ENCODE measurements around the gene SUSD5. TPM values are rescaled to one million over a fixed set of nuclear protein-coding genes. Genes with fewer than 3 reads are reported as not detected.
A peak's percentile ranks its signal among the peaks of the same experiment; 100 is the strongest.

SUSD5 gene
- total RNA-seq, 1 experiment from 2014 or later: not detected

DNA sequence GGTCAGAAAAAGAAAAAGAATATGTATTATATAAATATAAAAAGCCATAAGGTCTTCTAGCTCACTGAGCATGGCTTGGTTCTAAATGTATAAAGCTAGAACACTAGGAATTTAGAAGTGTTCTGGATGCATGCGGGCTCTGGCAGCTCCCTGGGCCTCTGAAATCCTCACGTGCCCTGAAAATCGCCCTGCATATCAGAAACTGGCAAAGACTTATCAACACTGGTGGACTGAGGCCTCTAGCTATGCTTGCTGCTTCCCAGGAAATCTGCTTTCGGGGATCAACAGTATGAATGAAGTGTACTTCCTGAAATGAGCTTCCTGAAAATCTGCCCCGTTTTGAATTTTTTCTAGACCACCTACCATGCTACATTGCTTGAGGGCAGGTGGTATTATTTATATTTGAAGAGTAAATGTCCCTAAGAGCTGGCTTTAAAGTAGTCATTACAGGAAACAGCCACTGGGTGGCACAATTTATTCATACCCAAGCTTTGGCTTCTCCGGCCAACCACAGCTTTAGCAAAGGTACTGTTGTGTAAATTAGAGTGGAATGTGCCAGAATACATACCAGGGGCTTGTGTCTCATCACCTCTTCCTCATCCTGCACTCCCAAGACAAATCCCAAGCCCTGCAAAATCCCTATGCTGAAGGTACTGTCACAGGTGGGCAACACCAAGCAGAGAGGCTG is 87.1 kb downstream of the SUSD5 start:
- H3K4me1 ChIP-seq (ENCODE audit: low read length): no peaks in the 10 kb centered on the region
- peaks cover 16% of the 10 kb centered on the region for H3K36me3 ChIP-seq (ENCODE audit: insufficient read depth, low read length)
- no peaks in the 10 kb centered on the region for H3K27me3 ChIP-seq (ENCODE audit: low read length)
- 0 out of 2 replicates have a peak, but pooled peaks cover 3% of the 10 kb centered on the region for H3K79me2 ChIP-seq (ENCODE audit: low read length)
- H3K9me3 ChIP-seq (ENCODE audit: low read length): no peaks in the 10 kb centered on the region
- H2AFZ ChIP-seq (ENCODE audit: low read length): no peak overlapping the region
- no peak overlapping the region for H3K4me2 ChIP-seq (ENCODE audit: low read depth, low read length, poor library complexity, severe bottlenecking)
- peak; percentile 88 for DNase-seq
- H3K4me3 ChIP-seq (ENCODE audit: low read length): no peak overlapping the region
- H3K9me2 ChIP-seq (replicated peaks; ENCODE audit: insufficient read depth, low read length): no peaks in the 10 kb centered on the region
- H3K9ac ChIP-seq (ENCODE audit: low read length): no peak overlapping the region
- no peaks in the 10 kb centered on the region for H4K20me1 ChIP-seq (ENCODE audit: insufficient read depth, low read depth, low read length)
- H3K27ac ChIP-seq (ENCODE audit: low read length): no peak overlapping the region

DNA sequence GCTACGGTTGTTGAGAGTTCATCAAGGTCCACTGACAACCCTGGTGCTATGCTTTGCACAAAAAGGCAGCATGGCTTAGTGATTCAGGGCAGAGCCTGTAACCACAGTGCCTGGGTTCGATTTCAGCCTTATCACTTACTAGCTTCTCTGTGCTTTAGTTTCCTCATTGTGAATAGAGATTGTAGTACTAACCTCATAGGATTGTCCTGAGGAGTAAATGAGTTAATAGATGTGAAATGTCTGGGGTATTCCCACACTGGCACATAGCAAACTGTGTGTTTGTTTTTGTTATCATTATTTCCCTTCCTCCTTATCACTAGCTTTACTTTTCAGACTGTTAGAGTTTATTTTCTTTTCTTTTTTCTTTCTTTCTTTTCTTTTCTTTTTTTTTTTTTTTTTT is 88.5 kb downstream of the SUSD5 start:
- H3K36me3 ChIP-seq (ENCODE audit: insufficient read depth, low read length): peaks cover 16% of the 10 kb centered on the region
- H3K4me2 ChIP-seq (ENCODE audit: low read depth, low read length, poor library complexity, severe bottlenecking): no peak overlapping the region
- H3K27ac ChIP-seq (ENCODE audit: low read length): no peak overlapping the region
- H3K9me3 ChIP-seq (ENCODE audit: low read length): no peaks in the 10 kb centered on the region
- no peak overlapping the region for H3K9ac ChIP-seq (ENCODE audit: low read length)
- H4K20me1 ChIP-seq (ENCODE audit: insufficient read depth, low read depth, low read length): no peaks in the 10 kb centered on the region
- no peaks in the 10 kb centered on the region for H3K27me3 ChIP-seq (ENCODE audit: low read length)
- no peak overlapping the region for H3K4me3 ChIP-seq (ENCODE audit: low read length)
- H2AFZ ChIP-seq (ENCODE audit: low read length): no peak overlapping the region
- H3K9me2 ChIP-seq (replicated peaks; ENCODE audit: insufficient read depth, low read length): no peaks in the 10 kb centered on the region
- H3K79me2 ChIP-seq (ENCODE audit: low read length): 0 out of 2 replicates have a peak, but pooled peaks cover 3% of the 10 kb centered on the region
- H3K4me1 ChIP-seq (ENCODE audit: low read length): no peaks in the 10 kb centered on the region
- DNase-seq: no peak

DNA sequence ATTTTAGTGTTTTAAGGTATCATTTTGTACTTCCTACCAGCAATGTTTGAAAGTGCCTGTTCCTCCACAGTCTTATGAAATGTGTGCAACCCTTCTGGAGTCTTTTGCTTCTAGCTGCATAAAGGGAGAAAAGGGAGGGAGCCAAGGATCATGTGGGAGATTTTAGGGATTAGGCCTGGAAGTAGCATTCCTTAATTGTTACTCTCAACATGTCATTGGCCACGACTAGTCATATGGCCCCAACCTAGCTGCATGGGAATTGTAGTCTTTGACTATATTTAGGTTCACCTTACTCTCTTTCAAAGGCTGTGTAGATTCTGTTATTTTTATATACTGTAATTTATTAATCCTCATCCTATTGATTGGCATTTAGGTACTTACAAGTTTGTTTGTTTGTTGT is 89.9 kb downstream of the SUSD5 start:
- 0 out of 2 replicates have a peak, but pooled peaks cover 3% of the 10 kb centered on the region for H3K79me2 ChIP-seq (ENCODE audit: low read length)
- H3K4me1 ChIP-seq (ENCODE audit: low read length): no peaks in the 10 kb centered on the region
- H3K4me2 ChIP-seq (ENCODE audit: low read depth, low read length, poor library complexity, severe bottlenecking): no peak overlapping the region
- no peak overlapping the region for H3K4me3 ChIP-seq (ENCODE audit: low read length)
- no peaks in the 10 kb centered on the region for H3K27me3 ChIP-seq (ENCODE audit: low read length)
- no peaks in the 10 kb centered on the region for H4K20me1 ChIP-seq (ENCODE audit: insufficient read depth, low read depth, low read length)
- DNase-seq: no peak
- no peaks in the 10 kb centered on the region for H3K9me3 ChIP-seq (ENCODE audit: low read length)
- peaks cover 4% of the 10 kb centered on the region; the same call in 1 of the 2 replicates for H3K36me3 ChIP-seq (ENCODE audit: insufficient read depth, low read length)
- H2AFZ ChIP-seq (ENCODE audit: low read length): no peak overlapping the region
- no peaks in the 10 kb centered on the region for H3K9me2 ChIP-seq (replicated peaks; ENCODE audit: insufficient read depth, low read length)
- H3K9ac ChIP-seq (ENCODE audit: low read length): no peak overlapping the region
- no peak overlapping the region for H3K27ac ChIP-seq (ENCODE audit: low read length)

DNA sequence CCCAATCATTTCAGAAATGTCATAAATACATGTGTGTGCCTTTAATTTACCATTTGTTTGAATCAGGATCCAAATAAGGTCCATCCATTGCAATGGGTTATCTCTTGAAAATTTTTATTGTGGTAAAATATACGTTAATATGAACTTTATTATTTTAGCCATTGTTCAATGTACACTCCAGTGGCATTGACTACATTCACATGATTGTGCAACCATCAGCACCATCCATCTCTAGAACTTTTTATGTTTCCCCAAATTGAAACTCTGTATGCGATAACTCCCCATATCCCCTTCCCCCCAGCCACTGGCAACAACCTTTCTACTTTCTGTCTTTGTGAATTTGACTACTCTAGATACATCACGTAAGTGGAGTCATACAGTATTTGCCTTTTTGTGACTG is 92.8 kb downstream of the SUSD5 start:
- no peaks in the 10 kb centered on the region for H3K9me2 ChIP-seq (replicated peaks; ENCODE audit: insufficient read depth, low read length)
- H3K9ac ChIP-seq (ENCODE audit: low read length): no peak overlapping the region
- no peaks in the 10 kb centered on the region; the same call in 1 of the 2 replicates for H3K36me3 ChIP-seq (ENCODE audit: insufficient read depth, low read length)
- H3K4me3 ChIP-seq (ENCODE audit: low read length): no peak overlapping the region
- H3K9me3 ChIP-seq (ENCODE audit: low read length): no peaks in the 10 kb centered on the region
- DNase-seq: no peak
- H3K27me3 ChIP-seq (ENCODE audit: low read length): no peaks in the 10 kb centered on the region
- H3K79me2 ChIP-seq (ENCODE audit: low read length): no peaks in the 10 kb centered on the region
- H3K4me1 ChIP-seq (ENCODE audit: low read length): no peaks in the 10 kb centered on the region
- H2AFZ ChIP-seq (ENCODE audit: low read length): no peak overlapping the region
- H3K4me2 ChIP-seq (ENCODE audit: low read depth, low read length, poor library complexity, severe bottlenecking): no peak overlapping the region
- no peak overlapping the region for H3K27ac ChIP-seq (ENCODE audit: low read length)
- no peaks in the 10 kb centered on the region for H4K20me1 ChIP-seq (ENCODE audit: insufficient read depth, low read depth, low read length)

DNA sequence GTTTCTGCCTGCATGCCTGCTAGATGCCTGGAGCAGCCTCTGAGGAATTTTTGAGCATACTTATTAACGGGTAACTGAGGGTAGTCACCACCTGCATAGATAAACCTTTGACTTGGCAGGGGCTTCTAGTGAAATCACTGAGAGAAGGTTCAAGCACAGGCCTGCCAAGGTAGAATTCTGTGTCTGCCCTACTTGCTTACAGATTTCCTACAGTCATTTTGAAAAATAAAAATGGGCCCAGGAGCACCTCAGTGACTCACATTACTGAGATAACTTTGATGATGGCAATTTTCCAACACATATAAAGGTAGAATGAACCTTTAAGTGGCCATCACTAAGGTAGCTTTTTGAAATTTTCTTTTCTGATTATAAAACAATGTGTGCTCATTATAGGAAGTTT is 94.0 kb downstream of the SUSD5 start:
- no peaks in the 10 kb centered on the region for H3K9me2 ChIP-seq (replicated peaks; ENCODE audit: insufficient read depth, low read length)
- H3K79me2 ChIP-seq (ENCODE audit: low read length): no peaks in the 10 kb centered on the region
- H3K4me1 ChIP-seq (ENCODE audit: low read length): no peaks in the 10 kb centered on the region
- H4K20me1 ChIP-seq (ENCODE audit: insufficient read depth, low read depth, low read length): no peaks in the 10 kb centered on the region
- no peak overlapping the region for H2AFZ ChIP-seq (ENCODE audit: low read length)
- DNase-seq: no peak
- H3K36me3 ChIP-seq (ENCODE audit: insufficient read depth, low read length): peaks cover 5% of the 10 kb centered on the region; the same call in 1 of the 2 replicates
- no peak overlapping the region for H3K9ac ChIP-seq (ENCODE audit: low read length)
- H3K27me3 ChIP-seq (ENCODE audit: low read length): no peaks in the 10 kb centered on the region
- no peak overlapping the region for H3K27ac ChIP-seq (ENCODE audit: low read length)
- H3K4me2 ChIP-seq (ENCODE audit: low read depth, low read length, poor library complexity, severe bottlenecking): no peak overlapping the region
- no peak overlapping the region for H3K4me3 ChIP-seq (ENCODE audit: low read length)
- no peaks in the 10 kb centered on the region for H3K9me3 ChIP-seq (ENCODE audit: low read length)

DNA sequence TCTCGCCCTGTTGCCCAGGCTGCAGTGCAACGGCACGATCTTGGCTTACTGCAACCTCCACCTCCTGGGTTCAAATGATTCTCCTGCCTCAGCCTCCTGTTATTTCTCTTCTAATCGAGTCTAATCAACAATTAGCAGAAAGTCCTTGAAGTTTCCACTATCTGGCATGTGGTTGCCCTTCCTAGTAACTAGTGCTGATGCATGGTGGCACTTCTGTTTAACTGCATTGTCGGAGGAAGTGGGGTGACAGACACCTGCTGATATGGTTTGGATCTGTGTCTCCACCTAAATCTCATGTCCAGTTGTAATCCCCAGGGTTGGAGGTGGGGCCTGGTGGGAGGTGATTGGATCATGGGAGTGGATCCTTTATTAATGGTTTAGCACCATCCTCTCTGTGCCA is 95.6 kb downstream of the SUSD5 start:
- Histone ChIP-seq H3K27me3 (ENCODE audit: low read length) (no peaks in the 10 kb centered on the region), H3K36me3 (ENCODE audit: insufficient read depth, low read length) (peaks cover 5% of the 10 kb centered on the region; the same call in 1 of the 2 replicates), H3K79me2 (ENCODE audit: low read length) (peaks cover 9% of the 10 kb centered on the region), H3K4me3 (ENCODE audit: low read length) (no peak overlapping the region), H2AFZ (ENCODE audit: low read length) (no peak overlapping the region), H3K4me1 (ENCODE audit: low read length) (no peaks in the 10 kb centered on the region), H4K20me1 (ENCODE audit: insufficient read depth, low read depth, low read length) (no peaks in the 10 kb centered on the region), H3K4me2 (ENCODE audit: low read depth, low read length, poor library complexity, severe bottlenecking) (no peak overlapping the region), H3K27ac (ENCODE audit: low read length) (no peak overlapping the region), H3K9ac (ENCODE audit: low read length) (no peak overlapping the region), H3K9me3 (ENCODE audit: low read length) (no peaks in the 10 kb centered on the region), H3K9me2 (replicated peaks; ENCODE audit: insufficient read depth, low read length) (no peaks in the 10 kb centered on the region)
- no peak for DNase-seq

DNA sequence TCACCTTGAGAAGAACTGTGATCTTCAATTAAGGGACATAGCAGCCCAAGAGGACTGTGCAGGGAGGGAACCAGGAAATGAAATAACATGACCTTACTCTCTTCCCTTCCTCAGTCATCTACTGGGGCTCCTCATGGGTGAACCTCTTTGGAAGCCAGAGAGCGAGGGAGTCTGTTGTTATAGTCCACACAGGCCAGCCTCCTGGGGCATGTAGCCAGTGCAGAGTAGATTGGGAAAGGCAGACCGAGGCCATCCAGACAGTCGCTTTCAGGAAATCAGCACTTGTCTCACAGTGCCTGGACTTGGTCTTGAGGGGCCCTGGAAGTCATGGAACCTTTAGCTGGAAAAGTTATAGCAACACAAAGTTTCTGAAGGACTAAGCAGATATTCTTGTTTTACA is 98.7 kb downstream of the SUSD5 start:
- DNase-seq: no peak
- Histone ChIP-seq H3K4me3 (ENCODE audit: low read length) (no peak overlapping the region), H3K9ac (ENCODE audit: low read length) (no peak overlapping the region), H2AFZ (ENCODE audit: low read length) (no peak overlapping the region), H3K4me2 (ENCODE audit: low read depth, low read length, poor library complexity, severe bottlenecking) (no peak overlapping the region), H3K79me2 (ENCODE audit: low read length) (peaks cover 39% of the 10 kb centered on the region), H3K9me3 (ENCODE audit: low read length) (no peaks in the 10 kb centered on the region), H3K9me2 (replicated peaks; ENCODE audit: insufficient read depth, low read length) (no peaks in the 10 kb centered on the region), H3K27me3 (ENCODE audit: low read length) (no peaks in the 10 kb centered on the region), H3K4me1 (ENCODE audit: low read length) (peaks cover 13% of the 10 kb centered on the region), H3K36me3 (ENCODE audit: insufficient read depth, low read length) (peaks cover 5% of the 10 kb centered on the region; the same call in 1 of the 2 replicates), H3K27ac (ENCODE audit: low read length) (no peak overlapping the region), H4K20me1 (ENCODE audit: insufficient read depth, low read depth, low read length) (no peaks in the 10 kb centered on the region)

DNA sequence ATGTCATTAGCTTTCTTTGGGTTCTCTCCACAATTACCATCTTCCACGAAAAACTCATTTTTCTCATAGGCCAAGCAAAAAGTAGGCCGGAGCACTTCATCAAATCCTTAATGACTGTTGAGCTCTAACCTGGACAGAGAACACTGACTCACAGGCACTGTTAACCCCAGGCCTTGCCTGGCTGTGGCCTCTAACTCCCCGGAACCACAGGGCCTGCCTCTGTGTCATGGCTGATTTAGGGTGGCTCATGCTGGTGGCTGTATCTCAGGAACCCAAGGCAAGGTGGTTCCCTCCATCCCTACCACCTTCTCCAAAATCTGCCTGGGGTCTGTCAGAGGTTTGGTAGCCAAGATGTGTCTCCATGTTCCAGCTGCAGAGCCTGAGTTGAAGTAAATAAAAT is 101.1 kb downstream of the SUSD5 start:
- Histone ChIP-seq H3K4me3 (ENCODE audit: low read length) (no peak overlapping the region), H3K4me1 (ENCODE audit: low read length) (peaks cover 28% of the 10 kb centered on the region), H4K20me1 (ENCODE audit: insufficient read depth, low read depth, low read length) (no peaks in the 10 kb centered on the region), H2AFZ (ENCODE audit: low read length) (no peak overlapping the region), H3K4me2 (ENCODE audit: low read depth, low read length, poor library complexity, severe bottlenecking) (no peak overlapping the region), H3K9ac (ENCODE audit: low read length) (no peak overlapping the region), H3K79me2 (ENCODE audit: low read length) (peaks cover 43% of the 10 kb centered on the region), H3K27ac (ENCODE audit: low read length) (no peak overlapping the region), H3K9me3 (ENCODE audit: low read length) (no peaks in the 10 kb centered on the region), H3K27me3 (ENCODE audit: low read length) (no peaks in the 10 kb centered on the region), H3K36me3 (ENCODE audit: insufficient read depth, low read length) (peaks cover 5% of the 10 kb centered on the region; the same call in 1 of the 2 replicates), H3K9me2 (replicated peaks; ENCODE audit: insufficient read depth, low read length) (no peaks in the 10 kb centered on the region)
- DNase-seq: no peak
